ENCODE results near the gene CATSPER1. TPM values are rescaled to one million over a fixed set of nuclear protein-coding genes. Genes with fewer than 3 reads are reported as not detected.

Gene CATSPER1
- total and polyA plus RNA-seq, 2 experiments from 2014 or later: not detected

GRCh38 chr11:66002648-66003225, 23.5 kb downstream of the CATSPER1 start:
- peak overlapping the region; percentile 97 for H3K4me3 ChIP-seq
- H3K79me2 ChIP-seq (replicated peaks; ENCODE audit: insufficient read depth): peaks cover 39% of the 10 kb centered on the region

More at GRCh38 chr11:66002648-66003225, 23.5 kb downstream of the CATSPER1 start:
- H3K4me3 Mint-ChIP-seq: peak overlapping the region; percentile 100
- H3K4me2 ChIP-seq: peak overlapping the region; percentile 93
- H3K4me1 ChIP-seq (ENCODE audit: insufficient read depth): peaks cover 17% of the 10 kb centered on the region; the same call in 1 of the 2 replicates
- H3F3A ChIP-seq (replicated peaks; ENCODE audit: low read depth): peaks cover 18% of the 10 kb centered on the region; the same call in 1 of the 2 replicates
- peaks cover 24% of the 10 kb centered on the region for H3K36me3 ChIP-seq (ENCODE audit: insufficient read depth)
- no peaks in the 10 kb centered on the region for H3K9me2 ChIP-seq (ENCODE audit: insufficient read depth)
- peaks cover 22% of the 10 kb centered on the region for H3K4me1 Mint-ChIP-seq
- peaks cover 13% of the 10 kb centered on the region for H3K27me3 Mint-ChIP-seq (ENCODE audit: insufficient read depth, low read depth, poor library complexity)
- peak overlapping the region; percentile 99 for H3K27ac Mint-ChIP-seq
- DNase-seq (ENCODE audit: low spot score) (peak; percentile 39), ATAC-seq (no peak; the same call in 2 of the 3 replicates)
- TF ChIP-seq EZH2 (IDR thresholded peaks at IDR 0.05; ENCODE audit: low read depth, unreplicated experiment): no peak
- TF ChIP-seq ZNF462 (CRISPR knock-in tag; IDR thresholded peaks at IDR 0.05): no peak
- peak in 1 of 2 experiments; percentile 14; a peak in 1 of 4 replicates for TF ChIP-seq CTCF (conservative IDR thresholded peaks at IDR 0.05; ENCODE audit: low read depth in 2 of 2)
- peak overlapping the region; percentile 99 for H3K27ac ChIP-seq (ENCODE audit: low read depth)
- H3K27me3 ChIP-seq (ENCODE audit: insufficient read depth): no peaks in the 10 kb centered on the region
- peaks cover 67% of the 10 kb centered on the region for H3K36me3 Mint-ChIP-seq (ENCODE audit: low read depth)
- H3K9me3 Mint-ChIP-seq: no peaks in the 10 kb centered on the region
- H2AFZ ChIP-seq: peak overlapping the region; percentile 56; the same call in 1 of the 2 replicates
- H4K20me1 ChIP-seq (replicated peaks; ENCODE audit: insufficient read depth): peaks cover 7% of the 10 kb centered on the region; the same call in 1 of the 2 replicates
